K562 (cell line): ENCODE results near the gene KCTD7.

ENCODE experiments used
- CTCF ChIP-seq, 3 experiments: IDR thresholded peaks in 2 of 3; conservative IDR thresholded peaks in 1 of 3; 2 replicates each; pipeline ENCODE4 v1.5.1; 2011 to 2012; ENCODE audit warnings: low read length in 3 of 3, mild to moderate bottlenecking in 3 of 3, control low read depth in 2 of 3, improper control_type of control experiment in 1 of 3, inconsistent platforms in 1 of 3, low read depth in 1 of 3, mixed read lengths in 1 of 3, moderate library complexity in 1 of 3; ENCODE audit not compliant: insufficient read depth in 2 of 3
- FOXK2 ChIP-seq, 2 experiments: fragments of 450-650 bp; IDR thresholded peaks in 1 of 2; conservative IDR thresholded peaks in 1 of 2; 2 replicates each; pipeline ENCODE4 v1.6.1; 2016; ENCODE audit warnings: low read depth in 2 of 2, mild to moderate bottlenecking in 1 of 2

GRCh38 chr7:66643395-66643794 lies 14.7 kb downstream of the KCTD7 start:
- no peak for TF ChIP-seq CTCF (IDR thresholded peaks at IDR 0.05 in 2 of 3, conservative IDR thresholded peaks at IDR 0.05 in 1 of 3; ENCODE audit: insufficient read depth in 2 of 3, low read depth in 1 of 3, low read length in 3 of 3)
- TF ChIP-seq FOXK2 (conservative IDR thresholded peaks at IDR 0.05 in 1 of 2, IDR thresholded peaks at IDR 0.05 in 1 of 2; ENCODE audit: low read depth in 2 of 2) = no peak
